HK-2 (cell line): ENCODE data around the gene KIF3A.
A peak's percentile ranks its signal among the peaks of the same experiment; 100 is the strongest.

Experiments
- DNase-seq: peaks from one replicate; pipeline ENCODE4 v3.0.0-alpha.2; 2018; ENCODE audit not compliant: unreplicated experiment

The KIF3A gene

GRCh38 chr5:132677682-132678400 lies 59.5 kb downstream of the KIF3A start:
- no peak for DNase-seq

GRCh38 chr5:132677191-132677590 lies 60.2 kb downstream of the KIF3A start:
- DNase-seq: peak; percentile 76

- DNase-seq: no peak
These were observed 61.2 kb downstream of the KIF3A start for GRCh38 chr5:132675936-132676689.

GRCh38 chr5:132674671-132675506 lies 62.5 kb downstream of the KIF3A start:
- DNase-seq: no peak

- no peak for DNase-seq
These were observed 63.3 kb downstream of the KIF3A start, which contains the start of gene IL4 for GRCh38 chr5:132673939-132674630. Gene IL4, plus strand, starts transcription at chr5:132673989. Its CDS starts 62 bp downstream, at chr5:132674051.

- DNase-seq: no peak
These were observed 63.9 kb downstream of the KIF3A start for GRCh38 chr5:132673488-132673887.

- DNase-seq: no peak
These were observed 66.3 kb downstream of the KIF3A start for GRCh38 chr5:132671000-132671399.

GRCh38 chr5:132669966-132670882 lies 67.1 kb downstream of the KIF3A start:
- no peak for DNase-seq

- no peak for DNase-seq
These were observed 67.9 kb downstream of the KIF3A start for GRCh38 chr5:132669455-132669820.

GRCh38 chr5:132668706-132669454 lies 68.5 kb downstream of the KIF3A start:
- no peak for DNase-seq

- no peak for DNase-seq
These were observed 69.3 kb downstream of the KIF3A start for GRCh38 chr5:132667761-132668705.

GRCh38 chr5:132667309-132667708 lies 70.0 kb downstream of the KIF3A start:
- no peak for DNase-seq

GRCh38 chr5:132666310-132667123 lies 70.8 kb downstream of the KIF3A start:
- no peak for DNase-seq

- no peak for DNase-seq
These were observed 71.7 kb downstream of the KIF3A start for GRCh38 chr5:132665574-132666080.

- DNase-seq: no peak
These were observed 72.6 kb downstream of the KIF3A start for GRCh38 chr5:132664696-132665209.

GRCh38 chr5:132663771-132664695 lies 73.3 kb downstream of the KIF3A start:
- no peak for DNase-seq
